Right lobe of liver (tissue), 6 donors: ENCODE measurements around the gene TGFBR3. TPM values are rescaled to one million over a fixed set of nuclear protein-coding genes. Genes with fewer than 3 reads are reported as not detected.
"Not testable (repeated sequence)": the region's sequence is repeated elsewhere in the genome, so short reads cannot be mapped to it uniquely, and the experiment has no call there.

ENCODE experiments used
- ATAC-seq, 4 donors: fragments of 200-7000 bp; cut with Tn5 transposase; one replicate each; pipeline ENCODE4 v1.9.1; 2020; ENCODE audit warnings: mild to moderate bottlenecking in 4 of 4, moderate library complexity in 4 of 4
- DNase-seq, 3 donors: peaks; one replicate each; pipeline ENCODE4 v3.0.0-alpha.2; 2020
- H3K27ac ChIP-seq, 3 donors: fragments of 200-600 bp; one replicate each; pipeline ENCODE4 v1.8.0; 2022
- H3K27me3 ChIP-seq, 2 donors: fragments of 200-600 bp; one replicate each; pipeline ENCODE4 v1.8.0; 2022
- H3K36me3 ChIP-seq, 4 donors: fragments of 200-600 bp; sonication (generic) in 1 of 4; one replicate each; pipeline versions ENCODE4 v1.5.1 to v1.8.0; 2017 to 2022; ENCODE audit warnings: control low read depth in 1 of 4
- H3K4me1 ChIP-seq, 4 donors: fragments of 200-600 bp; sonication (generic) in 1 of 4; one replicate each; pipeline versions ENCODE4 v1.5.1 to v1.8.0; 2017 to 2022; ENCODE audit warnings: control low read depth in 1 of 4
- H3K4me3 ChIP-seq, 3 donors: fragments of 200-600 bp; one replicate each; pipeline ENCODE4 v1.8.0; 2022
- H3K9me3 ChIP-seq, 4 donors: fragments of 200-600 bp; sonication (generic) in 1 of 4; one replicate each; pipeline versions ENCODE4 v1.5.1 to v1.8.0; 2017 to 2022; ENCODE audit warnings: control low read depth in 1 of 4
- CTCF ChIP-seq, 4 donors: fragments of 200-600 bp in 3 of 4; fragments of 450-650 bp in 1 of 4; IDR thresholded peaks; one replicate each; pipeline versions ENCODE4 v1.5.1 to v1.8.0; 2016 to 2022; ENCODE audit warnings: antibody characterized with exemption in 4 of 4, mild to moderate bottlenecking in 2 of 4
- POLR2A ChIP-seq: fragments of 450-650 bp; IDR thresholded peaks from one replicate; pipeline ENCODE4 v1.6.1; 2017; ENCODE audit warnings: antibody characterized with exemption, mild to moderate bottlenecking
- WGBS: methylation state at CpG from one replicate; pipeline ENCODE4 v1.1.6; 2018; ENCODE audit warnings: low coverage, low lambda C conversion rate; ENCODE audit not compliant: insufficient coverage; ENCODE audit errors: missing lambda C conversion rate; 5-methylcytosine and 5-hydroxymethylcytosine counted together
- intact Hi-C, 2 donors: fragments of 100-400 bp; cut with DNase I; formaldehyde crosslinking; loops; one replicate each; pipeline versions ENCODE4 v1.11.2 to v1.14.1; 2022
- total RNA-seq, 6 experiments: library from RNA; depleted of rRNA in 2 of 6; stranded (reverse); fragments of >200 nt in 2 of 6; fragmentation: NEBNext Ultra II Directional in 3 of 6; extraction: Animal tissue kit (Norgen Biotek cat#: 25700) in 3 of 6; gene quantifications; one replicate each; pipeline versions ENCODE4 v1.1.0 to v1.2.4, GENCODE V29; 2016 to 2023
- donor health status: DM: no; HTN: yes; CAD: no.
- donor health status: DM: no; HTN: no; CAD: no.
- donor health status: DM: no; HTN: no; CAD: no.
- donor health status: DM: no; HTN: yes; CAD: no.
- donor health status: DM: no; HTN: yes; CAD: no.

The TGFBR3 gene
- total RNA-seq, 6 experiments from 2014 or later, result 9.0 to 32.3 (median 18.1) TPM

GRCh38 chr1:91669584-91670350 lies 216.2 kb downstream of the TGFBR3 start:
- no peak for ATAC-seq
- TF ChIP-seq POLR2A (no peak), CTCF (IDR thresholded peaks at IDR 0.05) (no peak)
- Histone ChIP-seq H3K27me3 (no peaks in the 10 kb centered on the region), H3K4me3 (no peak overlapping the region), H3K9me3 (no peaks in the 10 kb centered on the region), H3K4me1 (no peaks in the 10 kb centered on the region), H3K27ac (no peak overlapping the region), H3K36me3 (no peaks in the 10 kb centered on the region)
- DNase-seq, result no peak
- intact Hi-C loops, result no loop called here
- 94% methylated on average over 5 of the region's 25 CpGs for WGBS

GRCh38 chr1:91666651-91667050 lies 219.3 kb downstream of the TGFBR3 start:
- DNase-seq, H3K9me3 ChIP-seq, H3K4me3 ChIP-seq, H3K4me1 ChIP-seq, H3K27ac ChIP-seq, ATAC-seq, H3K36me3 ChIP-seq, intact Hi-C loops, H3K27me3 ChIP-seq: not testable (repeated sequence)
- WGBS, result 34% methylated on average over 5 of the region's 5 CpGs

- H3K27ac ChIP-seq, result no peak overlapping the region
- TF ChIP-seq POLR2A, result no peak
- no peak for TF ChIP-seq CTCF (IDR thresholded peaks at IDR 0.05)
- no peaks in the 10 kb centered on the region for H3K36me3 ChIP-seq
- no peaks in the 10 kb centered on the region for H3K4me1 ChIP-seq
- no peak for DNase-seq
- ATAC-seq, result no peak
- H3K27me3 ChIP-seq, result no peaks in the 10 kb centered on the region
- H3K4me3 ChIP-seq, result no peak overlapping the region
- intact Hi-C loops, result no loop called here
- H3K9me3 ChIP-seq, result no peaks in the 10 kb centered on the region
Observed at GRCh38 chr1:91661121-91661520, 224.8 kb downstream of the TGFBR3 start.

GRCh38 chr1:91660708-91661107 lies 225.2 kb downstream of the TGFBR3 start:
- TF ChIP-seq POLR2A (no peak), CTCF (IDR thresholded peaks at IDR 0.05) (no peak)
- ATAC-seq, result no peak
- H3K4me1 ChIP-seq, result no peaks in the 10 kb centered on the region
- DNase-seq, result no peak
- no peaks in the 10 kb centered on the region for H3K9me3 ChIP-seq
- no peak overlapping the region for H3K4me3 ChIP-seq
- H3K36me3 ChIP-seq, result no peaks in the 10 kb centered on the region
- intact Hi-C loops, result no loop called here
- no peak overlapping the region for H3K27ac ChIP-seq
- H3K27me3 ChIP-seq, result no peaks in the 10 kb centered on the region

- Histone ChIP-seq H3K27ac (no peak overlapping the region), H3K4me3 (no peak overlapping the region), H3K36me3 (no peaks in the 10 kb centered on the region), H3K27me3 (no peaks in the 10 kb centered on the region), H3K4me1 (no peaks in the 10 kb centered on the region), H3K9me3 (no peaks in the 10 kb centered on the region)
- ATAC-seq (no peak), DNase-seq (no peak)
- TF ChIP-seq CTCF (IDR thresholded peaks at IDR 0.05) (no peak), POLR2A (no peak)
- WGBS, result 95% methylated on average over 2 of the region's 5 CpGs
- intact Hi-C loops, result no loop called here
Observed at GRCh38 chr1:91655912-91656449, 230.0 kb downstream of the TGFBR3 start.
